Parathyroid adenoma (tissue), 2 donors: ENCODE results near the gene SLC6A19.

Experiments
- H2AFZ ChIP-seq: fragments of 300-600 bp; sonication (generic); one replicate; pipeline ENCODE4 v1.7.0; 2017; ENCODE audit warnings: antibody characterized with exemption, mild to moderate bottlenecking
- H3K27ac ChIP-seq: fragments of 300-600 bp; sonication (generic); one replicate; pipeline ENCODE4 v1.7.0; 2017
- H3K27me3 ChIP-seq: fragments of 300-600 bp; sonication (generic); one replicate; pipeline ENCODE4 v1.7.0; 2017; ENCODE audit warnings: low read length; ENCODE audit not compliant: control insufficient read depth, insufficient read depth
- H3K36me3 ChIP-seq: fragments of 300-600 bp; sonication (generic); one replicate; pipeline ENCODE4 v1.7.0; 2017; ENCODE audit warnings: low read length; ENCODE audit not compliant: control insufficient read depth, insufficient read depth
- H3K4me1 ChIP-seq: fragments of 300-600 bp; sonication (generic); one replicate; pipeline ENCODE4 v1.7.0; 2017; ENCODE audit warnings: control low read depth
- H3K4me2 ChIP-seq: fragments of 300-600 bp; sonication (generic); one replicate; pipeline ENCODE4 v1.7.0; 2017; ENCODE audit warnings: low read length
- H3K4me3 ChIP-seq: fragments of 300-600 bp; sonication (generic); one replicate; pipeline ENCODE4 v1.7.0; 2017; ENCODE audit warnings: low read depth, low read length
- H3K79me2 ChIP-seq: fragments of 300-600 bp; sonication (generic); one replicate; pipeline ENCODE4 v1.7.0; 2017; ENCODE audit warnings: control low read depth
- H3K9ac ChIP-seq: fragments of 300-600 bp; sonication (generic); one replicate; pipeline ENCODE4 v1.7.0; 2017; ENCODE audit warnings: mild to moderate bottlenecking
- H3K9me3 ChIP-seq: fragments of 300-600 bp; sonication (generic); one replicate; pipeline ENCODE4 v1.7.0; 2017; ENCODE audit warnings: low read length; ENCODE audit not compliant: control insufficient read depth
- CTCF ChIP-seq: fragments of 300-600 bp; sonication (generic); IDR thresholded peaks from one replicate; pipeline ENCODE4 v1.7.0; 2017; ENCODE audit warnings: antibody characterized with exemption, mild to moderate bottlenecking
- donor health status: primary hyperparathyroidism.

SLC6A19 gene

GRCh38 chr5:1220351-1220750 lies 19.0 kb downstream of the SLC6A19 start:
- Histone ChIP-seq H3K27ac (no peak overlapping the region), H2AFZ (no peak overlapping the region), H3K9me3 (no peaks in the 10 kb centered on the region), H3K9ac (no peak overlapping the region), H3K36me3 (no peaks in the 10 kb centered on the region), H3K4me1 (no peaks in the 10 kb centered on the region), H3K4me2 (no peak overlapping the region), H3K79me2 (no peaks in the 10 kb centered on the region), H3K4me3 (no peak overlapping the region), H3K27me3 (no peaks in the 10 kb centered on the region)
- TF ChIP-seq CTCF: no peak

- Histone ChIP-seq H3K9me3 (no peaks in the 10 kb centered on the region), H3K27me3 (no peaks in the 10 kb centered on the region), H3K79me2 (no peaks in the 10 kb centered on the region), H3K9ac (no peak overlapping the region), H3K27ac (no peak overlapping the region), H3K4me2 (no peak overlapping the region), H3K4me3 (no peak overlapping the region), H3K4me1 (no peaks in the 10 kb centered on the region), H3K36me3 (no peaks in the 10 kb centered on the region), H2AFZ (no peak overlapping the region)
- no peak for TF ChIP-seq CTCF
Observed at GRCh38 chr5:1220831-1221230, 19.4 kb downstream of the SLC6A19 start.

- no peak overlapping the region for H3K4me3 ChIP-seq
- H3K9me3 ChIP-seq: no peaks in the 10 kb centered on the region
- H3K27ac ChIP-seq: no peak overlapping the region
- H3K27me3 ChIP-seq: no peaks in the 10 kb centered on the region
- H3K36me3 ChIP-seq: no peaks in the 10 kb centered on the region
- no peak overlapping the region for H2AFZ ChIP-seq
- no peak overlapping the region for H3K4me2 ChIP-seq
- H3K4me1 ChIP-seq: no peaks in the 10 kb centered on the region
- no peak for TF ChIP-seq CTCF
- H3K9ac ChIP-seq: no peak overlapping the region
- H3K79me2 ChIP-seq: no peaks in the 10 kb centered on the region
Observed at GRCh38 chr5:1221721-1222120, 20.3 kb downstream of the SLC6A19 start.

GRCh38 chr5:1222147-1222546 lies 20.8 kb downstream of the SLC6A19 start:
- no peaks in the 10 kb centered on the region for H3K36me3 ChIP-seq
- no peaks in the 10 kb centered on the region for H3K4me1 ChIP-seq
- H3K79me2 ChIP-seq: no peaks in the 10 kb centered on the region
- no peak overlapping the region for H3K4me2 ChIP-seq
- H3K9ac ChIP-seq: no peak overlapping the region
- H3K4me3 ChIP-seq: no peak overlapping the region
- H3K9me3 ChIP-seq: no peaks in the 10 kb centered on the region
- H2AFZ ChIP-seq: no peak overlapping the region
- no peaks in the 10 kb centered on the region for H3K27me3 ChIP-seq
- no peak overlapping the region for H3K27ac ChIP-seq
- TF ChIP-seq CTCF: no peak

- Histone ChIP-seq H3K27ac (no peak overlapping the region), H3K79me2 (no peaks in the 10 kb centered on the region), H3K4me2 (no peak overlapping the region), H3K4me1 (no peaks in the 10 kb centered on the region), H2AFZ (no peak overlapping the region), H3K9ac (no peak overlapping the region), H3K36me3 (no peaks in the 10 kb centered on the region), H3K9me3 (no peaks in the 10 kb centered on the region), H3K27me3 (no peaks in the 10 kb centered on the region), H3K4me3 (no peak overlapping the region)
- no peak for TF ChIP-seq CTCF
Observed at GRCh38 chr5:1222621-1223277, 21.4 kb downstream of the SLC6A19 start.
